Testis (tissue), 2 donors: ENCODE data around the gene NDUFAF5.

Experiments used
- POLR2A ChIP-seq: fragments of 450-650 bp; IDR thresholded peaks from one replicate; pipeline ENCODE4 v1.6.1; 2017; ENCODE audit warnings: antibody characterized with exemption, mild to moderate bottlenecking, moderate library complexity
- TF ChIP-seq, protein P1 (sequence below), 3 experiments: fragments of 450-650 bp in 2 of 3; fragments of 200-600 bp in 1 of 3; sonication (generic) in 1 of 3; IDR thresholded peaks; one replicate each; pipeline ENCODE4 v1.5.1; 2016 to 2019; ENCODE audit warnings: antibody characterized with exemption in 3 of 3, mild to moderate bottlenecking in 2 of 3, moderate library complexity in 1 of 3

DNA sequence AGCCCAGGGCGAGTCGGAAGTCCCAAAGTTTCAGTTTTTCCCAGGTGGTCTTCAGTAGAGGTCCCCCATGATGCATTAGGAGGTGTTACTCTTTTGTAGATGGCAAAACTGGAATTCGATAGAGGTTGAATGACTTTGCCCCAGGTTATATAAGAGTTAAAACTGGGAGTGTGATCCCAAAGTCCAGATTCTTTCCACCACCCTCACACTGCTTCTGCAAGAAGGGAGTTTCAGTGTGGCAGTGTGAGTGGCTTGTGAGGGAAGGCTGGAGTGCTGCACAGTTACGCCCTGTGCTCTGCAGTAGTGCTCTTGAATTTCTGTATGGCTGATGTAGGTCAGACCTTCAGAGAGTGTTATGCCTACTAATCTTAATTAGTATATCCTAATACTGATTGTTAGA is 29.8 kb downstream of the NDUFAF5 start:
- TF ChIP-seq, protein P1, sequence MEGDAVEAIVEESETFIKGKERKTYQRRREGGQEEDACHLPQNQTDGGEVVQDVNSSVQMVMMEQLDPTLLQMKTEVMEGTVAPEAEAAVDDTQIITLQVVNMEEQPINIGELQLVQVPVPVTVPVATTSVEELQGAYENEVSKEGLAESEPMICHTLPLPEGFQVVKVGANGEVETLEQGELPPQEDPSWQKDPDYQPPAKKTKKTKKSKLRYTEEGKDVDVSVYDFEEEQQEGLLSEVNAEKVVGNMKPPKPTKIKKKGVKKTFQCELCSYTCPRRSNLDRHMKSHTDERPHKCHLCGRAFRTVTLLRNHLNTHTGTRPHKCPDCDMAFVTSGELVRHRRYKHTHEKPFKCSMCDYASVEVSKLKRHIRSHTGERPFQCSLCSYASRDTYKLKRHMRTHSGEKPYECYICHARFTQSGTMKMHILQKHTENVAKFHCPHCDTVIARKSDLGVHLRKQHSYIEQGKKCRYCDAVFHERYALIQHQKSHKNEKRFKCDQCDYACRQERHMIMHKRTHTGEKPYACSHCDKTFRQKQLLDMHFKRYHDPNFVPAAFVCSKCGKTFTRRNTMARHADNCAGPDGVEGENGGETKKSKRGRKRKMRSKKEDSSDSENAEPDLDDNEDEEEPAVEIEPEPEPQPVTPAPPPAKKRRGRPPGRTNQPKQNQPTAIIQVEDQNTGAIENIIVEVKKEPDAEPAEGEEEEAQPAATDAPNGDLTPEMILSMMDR (IDR thresholded peaks at IDR 0.05) = no peak
- no peak for TF ChIP-seq POLR2A
